Measurements from ENCODE around the gene CABP1. TPM values are rescaled to one million over a fixed set of nuclear protein-coding genes. Genes with fewer than 3 reads are reported as not detected.

CABP1 gene
- total RNA-seq, 2 experiments from 2014 or later, result 0.50 to 1.1 TPM

DNA sequence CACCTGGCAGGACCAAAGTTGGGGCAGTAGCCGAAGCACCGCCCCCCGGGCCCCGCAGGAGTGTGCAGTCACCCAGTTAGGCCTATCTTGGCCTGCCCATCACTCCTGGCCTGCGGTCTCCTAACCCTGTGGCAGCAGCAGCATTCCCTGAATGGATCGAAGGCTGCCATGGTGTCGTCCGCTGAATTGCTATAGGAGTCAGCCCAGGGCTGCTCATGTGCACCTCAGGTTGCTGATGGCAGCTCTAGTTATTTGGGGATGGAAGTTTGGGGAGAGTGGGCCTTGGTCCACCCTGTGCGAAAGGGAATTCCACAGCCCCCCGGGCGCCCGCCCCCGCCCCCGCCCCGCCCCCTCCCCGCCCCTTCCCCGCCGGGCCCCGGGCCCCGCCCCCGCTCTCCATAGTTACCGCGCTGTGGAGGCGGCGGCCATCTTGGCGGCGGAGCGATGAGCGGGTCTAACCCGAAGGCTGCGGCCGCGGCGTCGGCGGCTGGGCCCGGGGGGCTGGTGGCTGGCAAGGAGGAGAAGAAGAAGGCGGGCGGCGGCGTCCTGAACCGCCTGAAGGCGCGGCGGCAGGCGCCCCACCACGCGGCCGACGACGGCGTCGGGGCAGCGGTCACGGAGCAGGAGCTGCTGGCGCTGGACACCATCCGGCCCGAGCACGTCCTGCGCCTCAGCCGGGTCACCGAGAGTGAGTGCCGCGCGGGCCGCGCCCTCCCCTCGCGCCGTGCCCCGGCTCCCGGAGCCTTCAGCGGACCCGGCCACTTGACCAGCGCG, 69.8 kb downstream of the CABP1 start, which contains the start of gene UNC119B:
Gene UNC119B, plus strand, starts transcription at position 428 of the 774 bp plus-strand sequence. Its CDS starts 17 bp downstream, at position 445.
- intact Hi-C loops (cut with micrococcal nuclease), result loop anchor here (5.0 kb wide), 2 partner anchors 63 to 128 kb away; partner anchors contain the start of gene POP5
- ChIA-PET POLR2A (interaction anchor here (0.6 to 2.6 kb wide), 13 partner anchors 10 to 514 kb away, joined by 3 to 10 read pairs (median 4); partner anchors contain the start of genes MLEC, POP5 and RNU4-1), CTCF (interaction anchor here (0.9 to 3.1 kb wide), 9 partner anchors 10 to 261 kb away, joined by 3 to 25 read pairs (median 10); partner anchors contain the start of gene POP5)
- H3K4me3 Mint-ChIP-seq, result peak within 1 kb of the TSS; percentile 80
- DNase-seq, result peak; percentile 76
- H3K9me3 Mint-ChIP-seq, result no peaks in the 10 kb centered on the region
- peak; percentile 81 for ATAC-seq
- H3K27me3 Mint-ChIP-seq, result no peaks in the 10 kb centered on the region
- TF ChIP-seq, protein P1, sequence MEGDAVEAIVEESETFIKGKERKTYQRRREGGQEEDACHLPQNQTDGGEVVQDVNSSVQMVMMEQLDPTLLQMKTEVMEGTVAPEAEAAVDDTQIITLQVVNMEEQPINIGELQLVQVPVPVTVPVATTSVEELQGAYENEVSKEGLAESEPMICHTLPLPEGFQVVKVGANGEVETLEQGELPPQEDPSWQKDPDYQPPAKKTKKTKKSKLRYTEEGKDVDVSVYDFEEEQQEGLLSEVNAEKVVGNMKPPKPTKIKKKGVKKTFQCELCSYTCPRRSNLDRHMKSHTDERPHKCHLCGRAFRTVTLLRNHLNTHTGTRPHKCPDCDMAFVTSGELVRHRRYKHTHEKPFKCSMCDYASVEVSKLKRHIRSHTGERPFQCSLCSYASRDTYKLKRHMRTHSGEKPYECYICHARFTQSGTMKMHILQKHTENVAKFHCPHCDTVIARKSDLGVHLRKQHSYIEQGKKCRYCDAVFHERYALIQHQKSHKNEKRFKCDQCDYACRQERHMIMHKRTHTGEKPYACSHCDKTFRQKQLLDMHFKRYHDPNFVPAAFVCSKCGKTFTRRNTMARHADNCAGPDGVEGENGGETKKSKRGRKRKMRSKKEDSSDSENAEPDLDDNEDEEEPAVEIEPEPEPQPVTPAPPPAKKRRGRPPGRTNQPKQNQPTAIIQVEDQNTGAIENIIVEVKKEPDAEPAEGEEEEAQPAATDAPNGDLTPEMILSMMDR (IDR thresholded peaks at IDR 0.05), result no peak
- H3K4me1 Mint-ChIP-seq (ENCODE audit: low read depth), result peaks cover 26% of the 10 kb centered on the region
- peaks cover 16% of the 10 kb centered on the region for H3K36me3 Mint-ChIP-seq (ENCODE audit: low read depth)
- H3K27ac Mint-ChIP-seq, result peak within 1 kb of the TSS; percentile 76

DNA sequence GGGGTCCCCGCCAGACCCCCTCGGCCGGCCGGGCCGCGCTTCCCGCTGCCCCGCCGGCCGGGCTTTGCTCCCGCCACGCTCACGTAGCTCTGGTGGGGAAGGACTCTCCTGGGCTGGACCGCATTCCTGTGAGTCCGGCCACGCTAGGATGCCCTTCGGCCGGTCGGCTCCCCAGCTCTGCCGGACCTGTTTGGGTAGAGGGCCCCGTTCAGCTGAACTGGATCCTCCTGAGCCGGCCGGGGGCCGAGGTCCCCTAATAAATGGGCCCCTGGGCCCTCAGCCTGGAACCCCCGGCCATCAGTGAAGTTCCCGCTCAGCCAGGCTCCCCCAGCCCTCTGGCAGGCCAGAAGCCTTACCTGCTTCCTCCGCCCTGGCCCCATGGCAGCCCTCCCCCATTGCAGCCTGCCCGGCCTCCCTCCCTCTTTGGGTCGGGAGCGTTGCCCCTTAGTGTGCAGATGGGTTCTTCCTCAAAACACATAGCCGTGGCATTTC, 70.4 kb downstream of the CABP1 start:
- peak; percentile 42 for DNase-seq
- CTCF ChIA-PET, result interaction anchor here (0.8 to 3.1 kb wide), 11 partner anchors 9 to 261 kb away, joined by 3 to 25 read pairs (median 4); partner anchors contain the start of gene ACADS
- POLR2A ChIA-PET, result interaction anchor here (0.7 to 2.6 kb wide), 9 partner anchors 9 to 514 kb away, joined by 3 to 10 read pairs (median 3); partner anchors contain the start of genes POP5 and RNU4-1
- Mint-ChIP-seq H3K36me3 (ENCODE audit: low read depth) (peaks cover 20% of the 10 kb centered on the region), H3K9me3 (no peaks in the 10 kb centered on the region), H3K27me3 (no peaks in the 10 kb centered on the region), H3K4me3 (peak overlapping the region; percentile 80), H3K27ac (peak overlapping the region; percentile 76), H3K4me1 (ENCODE audit: low read depth) (peaks cover 26% of the 10 kb centered on the region)
- intact Hi-C loops (cut with micrococcal nuclease), result loop anchor here (5.0 kb wide), 2 partner anchors 64 to 129 kb away; partner anchors contain the start of gene POP5
- ATAC-seq, result peak; percentile 35
- TF ChIP-seq, protein P1 (IDR thresholded peaks at IDR 0.05), result no peak

DNA sequence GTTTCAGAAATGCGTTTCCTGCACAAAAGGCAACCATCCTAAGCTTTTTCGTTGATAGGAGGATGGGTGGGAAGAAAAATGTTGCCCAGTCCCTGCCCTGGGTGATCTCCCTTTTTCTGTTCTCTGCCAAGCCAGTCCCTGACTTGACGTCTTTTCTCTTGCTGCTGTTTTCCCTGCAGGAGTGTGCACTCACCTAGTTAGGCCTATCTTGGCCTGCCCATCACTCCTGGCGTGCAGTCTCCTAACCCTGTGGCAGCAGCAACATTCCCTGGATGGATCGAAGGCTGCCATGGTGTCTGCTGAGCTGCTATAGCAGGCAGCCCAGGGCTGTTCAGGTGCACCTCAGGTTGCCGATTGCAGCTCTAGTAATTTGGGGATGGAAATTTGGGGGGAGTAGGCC, 71.0 kb downstream of the CABP1 start:
- Mint-ChIP-seq H3K4me3 (peak overlapping the region; percentile 80), H3K27me3 (no peaks in the 10 kb centered on the region), H3K36me3 (ENCODE audit: low read depth) (peaks cover 24% of the 10 kb centered on the region), H3K27ac (peak overlapping the region; percentile 76), H3K4me1 (ENCODE audit: low read depth) (peaks cover 26% of the 10 kb centered on the region), H3K9me3 (no peaks in the 10 kb centered on the region)
- TF ChIP-seq, protein P1 (IDR thresholded peaks at IDR 0.05), result no peak
- ATAC-seq (no peak), DNase-seq (no peak)
- intact Hi-C loops (cut with micrococcal nuclease), result loop anchor here (5.0 kb wide), 2 partner anchors 64 to 129 kb away; partner anchors contain the start of gene POP5
- ChIA-PET CTCF (interaction anchor here (0.8 to 3.1 kb wide), 8 partner anchors 12 to 129 kb away, joined by 3 to 25 read pairs (median 4); partner anchors contain the start of gene ACADS), POLR2A (interaction anchor here (0.7 to 1.7 kb wide), 7 partner anchors 9 to 418 kb away, joined by 3 to 4 read pairs (median 3); partner anchors contain the start of genes POP5 and RNU4-1)

DNA sequence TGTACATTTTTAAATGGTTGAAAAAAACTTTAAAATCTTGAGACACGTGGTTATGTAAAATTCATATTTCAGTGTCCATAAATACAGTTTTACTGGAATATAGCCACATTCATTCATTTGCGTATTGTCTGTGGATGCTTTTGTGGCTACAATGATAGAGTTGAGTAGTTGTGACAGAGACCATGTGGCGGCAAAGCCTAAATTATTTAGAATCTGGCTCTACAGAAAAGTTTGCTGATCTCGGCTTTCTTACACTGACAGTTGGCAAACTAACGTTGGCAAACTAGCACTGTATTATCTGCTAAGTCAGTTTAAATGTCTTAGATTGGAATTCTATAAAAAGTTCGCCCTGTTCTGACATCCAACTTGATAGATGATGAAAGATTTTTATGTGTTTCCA, 72.2 kb downstream of the CABP1 start:
- Mint-ChIP-seq H3K4me3 (peak overlapping the region; percentile 80), H3K27ac (no peak overlapping the region), H3K27me3 (no peaks in the 10 kb centered on the region), H3K4me1 (ENCODE audit: low read depth) (peaks cover 26% of the 10 kb centered on the region), H3K9me3 (no peaks in the 10 kb centered on the region), H3K36me3 (ENCODE audit: low read depth) (peaks cover 30% of the 10 kb centered on the region)
- ATAC-seq (no peak), DNase-seq (no peak)
- ChIA-PET CTCF (interaction anchor here (2.3 to 3.1 kb wide), 3 partner anchors 63 to 130 kb away, joined by 10 to 25 read pairs (median 17); no protein-coding TSS in a partner anchor), POLR2A (no interaction called here)
- TF ChIP-seq, protein P1 (IDR thresholded peaks at IDR 0.05), result no peak
- intact Hi-C loops (cut with micrococcal nuclease), result loop anchor here (5.0 kb wide), 2 partner anchors 65 to 130 kb away; partner anchors contain the start of gene POP5

Measured in activated CD8-positive, alpha-beta T cell treated with anti-CD3 and anti-CD28 coated beads for 36 hours (primary cell).